SK-N-DZ (cell line): Measurements from ENCODE around the gene RAB40C.

Source experiments
- DNase-seq: peaks from one replicate; pipeline ENCODE4 v3.0.0-alpha.2; 2015; ENCODE audit warnings: low spot score

Gene RAB40C

GRCh38 chr16:666572-666971, 76.7 kb downstream of the RAB40C start:
- DNase-seq: no peak

GRCh38 chr16:667113-667779, 77.4 kb downstream of the RAB40C start:
- DNase-seq: no peak

GRCh38 chr16:667780-668518, 78.1 kb downstream of the RAB40C start, which contains the start of gene RHOT2:
Gene RHOT2, plus strand, starts transcription at chr16:668132. Its CDS starts 68 bp downstream, at chr16:668200.
- peak; percentile 86 for DNase-seq

- DNase-seq: no peak
Measured at GRCh38 chr16:668519-669171, 78.8 kb downstream of the RAB40C start.

GRCh38 chr16:669666-670065, 79.8 kb downstream of the RAB40C start:
- DNase-seq: no peak

GRCh38 chr16:670485-671352, 80.9 kb downstream of the RAB40C start:
- DNase-seq: no peak

- no peak for DNase-seq
Measured at GRCh38 chr16:671353-672131, 81.7 kb downstream of the RAB40C start.

GRCh38 chr16:672371-672770, 82.5 kb downstream of the RAB40C start:
- DNase-seq: no peak

GRCh38 chr16:672851-673250, 83.0 kb downstream of the RAB40C start:
- no peak for DNase-seq

GRCh38 chr16:673399-673991, 83.6 kb downstream of the RAB40C start:
- DNase-seq: no peak

GRCh38 chr16:674214-674881, 84.5 kb downstream of the RAB40C start:
- no peak for DNase-seq

- DNase-seq: peak; percentile 54
Measured at GRCh38 chr16:674968-675883, 85.4 kb downstream of the RAB40C start, which contains the start of gene RHBDL1. Gene RHBDL1, plus strand, starts transcription at chr16:675671. Its CDS starts 120 bp downstream, at chr16:675791.

- no peak for DNase-seq
Measured at GRCh38 chr16:675884-676564, 86.2 kb downstream of the RAB40C start.

- no peak for DNase-seq
Measured at GRCh38 chr16:676565-676902, 86.7 kb downstream of the RAB40C start.

GRCh38 chr16:676913-677312, 87.0 kb downstream of the RAB40C start:
- no peak for DNase-seq

GRCh38 chr16:677316-678190, 87.7 kb downstream of the RAB40C start:
- no peak for DNase-seq

- DNase-seq: no peak
Measured at GRCh38 chr16:678209-678857, 88.5 kb downstream of the RAB40C start.
